CD4-positive, CD25-positive, alpha-beta regulatory T cell (primary cell): Measurements from ENCODE around the gene GNAL. TPM values are rescaled to one million over a fixed set of nuclear protein-coding genes. Genes with fewer than 3 reads are reported as not detected.

Experiments
- ATAC-seq, 2 donors: fragments of 150-1000 bp; cut with Tn5 transposase; one replicate each; pipeline ENCODE4 v1.10.0; 2021; ENCODE audit warnings: low read depth in 2 of 2, moderate number of reproducible peaks in 2 of 2, moderate library complexity in 1 of 2
- DNase-seq, 3 donors: peaks; one replicate each; pipeline versions ENCODE4 v3.0.0 to v3.0.0-alpha.2; 2012 to 2022; ENCODE audit warnings: mixed read lengths in 1 of 3
- H3K27ac ChIP-seq: one replicate; pipeline ENCODE4 v1.7.0; 2013; ENCODE audit warnings: mild to moderate bottlenecking, low read length; ENCODE audit not compliant: insufficient read depth, poor library complexity, severe bottlenecking
- H3K27me3 ChIP-seq: one replicate; pipeline ENCODE4 v1.7.0; 2013; ENCODE audit warnings: low read length; ENCODE audit not compliant: control insufficient read depth, insufficient read depth
- H3K36me3 ChIP-seq: one replicate; pipeline ENCODE4 v1.7.0; 2013; ENCODE audit warnings: mild to moderate bottlenecking, low read length, moderate library complexity; ENCODE audit not compliant: control insufficient read depth, insufficient read depth
- H3K4me1 ChIP-seq: 2 replicates; pipeline ENCODE4 v1.7.0; 2013; ENCODE audit warnings: mild to moderate bottlenecking, low read length; ENCODE audit not compliant: insufficient read depth, control insufficient read depth, poor library complexity, severe bottlenecking
- H3K4me3 ChIP-seq: one replicate; pipeline ENCODE4 v1.7.0; 2013; ENCODE audit warnings: low read depth, mild to moderate bottlenecking, low read length, moderate library complexity
- H3K9me3 ChIP-seq, 2 experiments: 1 replicate in 1 of 2; 2 replicates in 1 of 2; pipeline ENCODE4 v1.7.0; 2013; ENCODE audit warnings: low read length in 2 of 2, mild to moderate bottlenecking in 1 of 2, moderate library complexity in 1 of 2; ENCODE audit not compliant: control insufficient read depth in 2 of 2
- H3K27ac Mint-ChIP-seq, 3 donors: one replicate each; pipeline ENCODE4 v1.8.0; 2020 to 2022; ENCODE audit warnings: mild to moderate bottlenecking in 3 of 3, mixed read lengths in 3 of 3, moderate library complexity in 2 of 3
- H3K27me3 Mint-ChIP-seq: one replicate; pipeline ENCODE4 v1.8.0; 2022; ENCODE audit warnings: mild to moderate bottlenecking, mixed read lengths
- H3K36me3 Mint-ChIP-seq: one replicate; pipeline ENCODE4 v1.8.0; 2020; ENCODE audit warnings: mixed read lengths
- H3K4me1 Mint-ChIP-seq, 4 donors: one replicate each; pipeline ENCODE4 v1.8.0; 2020 to 2022; ENCODE audit warnings: mixed read lengths in 4 of 4, mild to moderate bottlenecking in 1 of 4
- H3K4me3 Mint-ChIP-seq, 4 donors: one replicate each; pipeline ENCODE4 v1.8.0; 2020 to 2022; ENCODE audit warnings: mild to moderate bottlenecking in 4 of 4, mixed read lengths in 4 of 4, moderate library complexity in 3 of 4
- H3K9me3 Mint-ChIP-seq, 7 donors: one replicate each; pipeline ENCODE4 v1.8.0; 2020 to 2022; ENCODE audit warnings: mixed read lengths in 7 of 7, mild to moderate bottlenecking in 3 of 7, moderate library complexity in 2 of 7
- polyA plus RNA-seq, 4 donors: library from polyadenylated mRNA; unstranded; fragments of 300-500 nt; fragmentation: Illumina TruSeq; gene quantifications; one replicate each; pipeline ENCODE4 v1.2.3, GENCODE V29; 2021
- total RNA-seq: library from RNA; stranded (reverse); gene quantifications from one replicate; pipeline ENCODE4 v1.2.3, GENCODE V29; 2022

The GNAL gene
- total and polyA plus RNA-seq, 5 donors from 2014 or later: 0.05 to 0.76 (median 0.09) TPM; not detected in 2

DNA sequence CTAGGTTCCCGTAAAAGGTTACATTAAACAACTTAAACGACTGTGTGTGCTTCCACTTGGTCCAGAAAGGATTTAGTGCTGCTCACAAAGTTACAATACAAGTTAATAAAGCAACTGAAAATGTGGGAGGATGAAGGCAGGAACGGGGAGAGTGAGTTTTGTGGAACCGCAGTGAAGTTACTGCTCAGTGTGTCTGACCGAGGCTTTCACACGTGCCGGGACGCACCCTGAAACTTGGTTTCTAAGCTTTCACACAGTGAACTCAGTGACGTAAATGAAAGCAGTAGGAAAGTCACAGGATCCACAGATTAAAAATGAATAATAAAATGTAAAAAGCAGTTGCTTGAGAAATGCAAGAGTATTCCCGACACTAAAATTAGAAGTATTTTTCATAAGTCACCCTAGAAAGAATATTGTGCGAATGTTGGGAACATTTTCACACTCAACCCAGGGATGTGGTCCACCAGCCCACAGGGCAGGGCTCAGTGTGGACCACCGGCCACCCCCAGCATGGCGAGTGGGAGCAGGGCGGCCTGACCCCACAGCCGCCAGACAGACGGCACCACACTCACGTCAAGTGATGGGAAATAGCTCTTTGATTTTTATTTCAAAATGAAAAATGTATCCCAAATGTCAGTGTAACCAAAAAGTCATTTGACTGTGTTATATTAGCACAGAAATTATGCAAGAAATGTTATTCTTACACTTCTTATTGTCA lies 129.6 kb downstream of the GNAL start:
- H3K27me3 ChIP-seq: no peaks in the 10 kb centered on the region
- no peak overlapping the region for H3K4me3 Mint-ChIP-seq
- no peak overlapping the region for H3K27ac Mint-ChIP-seq
- DNase-seq: no peak
- no peaks in the 10 kb centered on the region for H3K36me3 Mint-ChIP-seq
- peaks cover 0 to 8% (median 0%) of the 10 kb centered on the region in 7 donors for H3K9me3 Mint-ChIP-seq
- H3K27ac ChIP-seq: no peak overlapping the region
- peaks cover 11% of the 10 kb centered on the region for H3K27me3 Mint-ChIP-seq
- ATAC-seq: no peak
- H3K4me1 ChIP-seq: no peaks in the 10 kb centered on the region
- no peak overlapping the region for H3K4me3 ChIP-seq
- peaks cover 0 to 4% of the 10 kb centered on the region in 2 experiments for H3K9me3 ChIP-seq
- H3K36me3 ChIP-seq: no peaks in the 10 kb centered on the region
- no peaks in the 10 kb centered on the region for H3K4me1 Mint-ChIP-seq

DNA sequence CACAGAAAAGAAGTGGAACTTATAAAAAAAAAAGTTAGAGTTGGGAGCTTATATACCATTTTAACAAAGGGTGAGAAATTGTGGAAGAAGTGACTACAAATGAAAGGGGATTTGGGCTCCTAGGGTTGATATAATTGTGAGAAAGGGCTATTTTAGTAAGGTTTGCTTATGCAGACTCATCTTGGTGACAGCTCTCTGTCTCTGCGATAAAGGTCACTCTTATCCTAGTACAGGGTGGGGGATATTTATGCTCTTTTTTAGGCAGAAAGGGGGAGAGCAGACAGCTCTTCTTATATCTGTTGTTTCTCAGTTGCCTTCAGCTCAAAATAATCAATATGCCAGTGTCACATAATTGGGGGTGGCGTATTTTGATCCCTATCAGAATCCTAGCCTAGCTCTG lies 130.9 kb downstream of the GNAL start:
- H3K27ac ChIP-seq: no peak overlapping the region
- no peak for ATAC-seq
- H3K4me3 ChIP-seq: no peak overlapping the region
- no peaks in the 10 kb centered on the region for H3K36me3 ChIP-seq
- peaks cover 0 to 8% (median 0%) of the 10 kb centered on the region in 7 donors for H3K9me3 Mint-ChIP-seq
- H3K27ac Mint-ChIP-seq: no peak overlapping the region
- peaks cover 0 to 4% of the 10 kb centered on the region in 2 experiments for H3K9me3 ChIP-seq
- H3K4me3 Mint-ChIP-seq: no peak overlapping the region
- H3K27me3 ChIP-seq: no peaks in the 10 kb centered on the region
- DNase-seq: no peak
- no peaks in the 10 kb centered on the region for H3K4me1 ChIP-seq
- H3K4me1 Mint-ChIP-seq: no peaks in the 10 kb centered on the region
- H3K36me3 Mint-ChIP-seq: no peaks in the 10 kb centered on the region
- H3K27me3 Mint-ChIP-seq: peaks cover 3% of the 10 kb centered on the region

DNA sequence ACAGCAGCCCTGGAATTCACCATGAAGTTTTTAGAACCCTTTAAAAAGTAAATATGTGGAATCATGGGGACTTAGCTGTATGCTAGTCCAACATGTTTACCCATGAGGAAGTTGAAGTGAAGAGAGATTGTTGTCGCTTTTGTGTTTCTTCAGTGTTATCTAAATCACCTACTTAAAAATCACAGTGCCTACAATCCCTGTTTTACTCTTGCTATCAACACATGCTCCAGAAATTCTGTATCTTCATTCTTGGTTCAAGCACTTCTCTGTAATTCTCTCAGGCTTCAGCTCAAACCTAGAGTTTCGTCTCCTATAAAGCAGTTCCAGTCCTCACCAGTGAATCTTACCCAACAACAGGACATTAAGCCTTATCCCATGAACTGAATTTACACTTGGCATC lies 131.6 kb downstream of the GNAL start:
- Histone ChIP-seq H3K36me3 (no peaks in the 10 kb centered on the region), H3K9me3 (peaks cover 0 to 4% of the 10 kb centered on the region in 2 experiments), H3K27me3 (no peaks in the 10 kb centered on the region), H3K27ac (no peak overlapping the region), H3K4me1 (no peaks in the 10 kb centered on the region), H3K4me3 (no peak overlapping the region)
- DNase-seq (no peak), ATAC-seq (no peak)
- no peaks in the 10 kb centered on the region for H3K4me1 Mint-ChIP-seq
- H3K4me3 Mint-ChIP-seq: no peak overlapping the region
- no peak overlapping the region for H3K27ac Mint-ChIP-seq
- no peaks in the 10 kb centered on the region for H3K36me3 Mint-ChIP-seq
- H3K9me3 Mint-ChIP-seq: peaks cover 0 to 8% (median 0%) of the 10 kb centered on the region in 7 donors
- H3K27me3 Mint-ChIP-seq: no peaks in the 10 kb centered on the region

DNA sequence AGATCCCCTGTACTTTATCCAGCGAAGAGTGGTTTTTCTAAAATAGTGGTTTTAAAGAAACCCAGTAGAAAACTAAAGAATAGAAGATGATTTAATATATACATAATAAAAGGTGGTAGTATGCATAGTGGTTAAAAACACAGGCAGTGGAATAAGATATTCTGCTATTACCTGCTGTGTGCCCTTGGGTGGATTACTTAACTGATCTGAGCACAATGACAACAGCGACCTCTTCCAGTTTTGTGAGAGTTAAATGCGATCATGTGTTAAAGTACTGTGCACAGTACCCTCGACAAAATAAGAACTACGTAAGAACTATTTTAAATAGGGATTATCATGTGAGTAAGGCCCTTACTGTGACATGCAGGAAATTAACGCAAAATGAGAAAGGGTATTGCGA lies 132.1 kb downstream of the GNAL start:
- no peaks in the 10 kb centered on the region for H3K4me1 Mint-ChIP-seq
- H3K27me3 ChIP-seq: no peaks in the 10 kb centered on the region
- H3K27ac Mint-ChIP-seq: no peak overlapping the region
- no peak overlapping the region for H3K4me3 ChIP-seq
- H3K27me3 Mint-ChIP-seq: no peaks in the 10 kb centered on the region
- no peaks in the 10 kb centered on the region for H3K36me3 ChIP-seq
- no peaks in the 10 kb centered on the region for H3K4me1 ChIP-seq
- peaks cover 0 to 4% of the 10 kb centered on the region in 2 experiments for H3K9me3 ChIP-seq
- H3K4me3 Mint-ChIP-seq: no peak overlapping the region
- ATAC-seq: no peak
- peaks cover 0 to 8% (median 0%) of the 10 kb centered on the region in 7 donors for H3K9me3 Mint-ChIP-seq
- no peak overlapping the region for H3K27ac ChIP-seq
- no peak for DNase-seq
- H3K36me3 Mint-ChIP-seq: no peaks in the 10 kb centered on the region

DNA sequence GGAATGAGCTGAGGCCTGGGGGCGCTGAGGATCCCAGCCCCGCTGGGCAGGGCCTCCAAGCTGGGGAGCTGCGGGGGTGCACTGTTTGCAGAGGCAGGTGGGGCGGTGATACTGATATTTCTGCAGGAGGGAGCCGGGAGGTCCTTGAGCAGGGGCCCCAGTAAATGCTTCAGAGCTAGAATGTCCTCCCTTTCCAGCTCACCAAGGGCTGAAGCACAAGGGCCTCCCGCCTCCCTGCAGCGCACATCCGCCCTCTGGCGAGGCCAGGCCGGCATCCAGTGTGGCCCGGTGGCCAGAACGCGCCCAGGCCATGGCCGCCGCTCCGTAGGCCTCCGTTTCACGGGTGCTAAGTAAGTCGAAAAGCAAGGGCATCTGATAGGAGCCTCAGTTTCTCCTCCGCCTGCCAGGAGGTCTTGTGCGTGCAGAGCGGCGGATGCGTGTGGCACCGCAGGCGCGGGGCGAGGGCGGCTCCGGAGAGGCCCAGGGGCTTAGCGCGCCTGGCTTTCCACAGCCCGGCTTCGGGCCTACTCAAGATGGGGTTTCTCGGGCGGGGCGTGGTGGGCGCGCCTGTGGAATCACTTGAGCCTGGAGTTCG lies 132.7 kb downstream of the GNAL start:
- Mint-ChIP-seq H3K36me3 (no peaks in the 10 kb centered on the region), H3K4me3 (no peak overlapping the region), H3K27ac (no peak overlapping the region), H3K4me1 (no peaks in the 10 kb centered on the region), H3K27me3 (no peaks in the 10 kb centered on the region), H3K9me3 (peaks cover 0 to 8% (median 0%) of the 10 kb centered on the region in 7 donors)
- Histone ChIP-seq H3K27me3 (no peaks in the 10 kb centered on the region), H3K4me1 (no peaks in the 10 kb centered on the region), H3K36me3 (no peaks in the 10 kb centered on the region), H3K27ac (no peak overlapping the region), H3K9me3 (peaks cover 0 to 4% of the 10 kb centered on the region in 2 experiments), H3K4me3 (no peak overlapping the region)
- no peak for DNase-seq
- ATAC-seq: no peak

GRCh38 chr18:11823545-11823944 lies 134.5 kb downstream of the GNAL start:
- Mint-ChIP-seq H3K27ac (no peak overlapping the region), H3K27me3 (no peaks in the 10 kb centered on the region), H3K4me3 (no peak overlapping the region), H3K36me3 (no peaks in the 10 kb centered on the region), H3K4me1 (no peaks in the 10 kb centered on the region), H3K9me3 (peaks cover 0 to 8% (median 0%) of the 10 kb centered on the region in 7 donors)
- Histone ChIP-seq H3K4me1 (no peaks in the 10 kb centered on the region), H3K4me3 (no peak overlapping the region), H3K9me3 (peaks cover 0 to 4% of the 10 kb centered on the region in 2 experiments), H3K36me3 (no peaks in the 10 kb centered on the region), H3K27me3 (no peaks in the 10 kb centered on the region), H3K27ac (no peak overlapping the region)
- no peak for DNase-seq
- ATAC-seq: no peak

- Mint-ChIP-seq H3K4me1 (no peaks in the 10 kb centered on the region), H3K9me3 (peaks cover 0 to 5% (median 0%) of the 10 kb centered on the region in 7 donors), H3K27me3 (no peaks in the 10 kb centered on the region), H3K4me3 (no peak overlapping the region), H3K27ac (peak overlapping the region in 1 of 3 donors; percentile 77), H3K36me3 (no peaks in the 10 kb centered on the region)
- no peaks in the 10 kb centered on the region for H3K27me3 ChIP-seq
- ATAC-seq (no peak), DNase-seq (no peak)
- H3K27ac ChIP-seq: no peak overlapping the region
- no peaks in the 10 kb centered on the region for H3K36me3 ChIP-seq
- H3K4me3 ChIP-seq: no peak overlapping the region
- no peaks in the 10 kb centered on the region for H3K9me3 ChIP-seq
- no peaks in the 10 kb centered on the region for H3K4me1 ChIP-seq
Observed at GRCh38 chr18:11826836-11827235, 137.8 kb downstream of the GNAL start.
